Fibroblast of the aortic adventitia (primary cell): ENCODE measurements around the gene CACNA2D3. TPM values are rescaled to one million over a fixed set of nuclear protein-coding genes. Genes with fewer than 3 reads are reported as not detected.

Source experiments
- DNase-seq: peaks from one replicate; pipeline ENCODE4 v3.0.0-alpha.2; 2010; ENCODE audit warnings: low read depth
- H3K4me3 ChIP-seq: 2 replicates; pipeline ENCODE4 v1.5.1; 2011; ENCODE audit warnings: low read depth, mild to moderate bottlenecking, control low read depth, low read length, moderate library complexity
- CTCF ChIP-seq: IDR thresholded peaks from 2 replicates; pipeline ENCODE4 v1.5.1; 2011; ENCODE audit warnings: mild to moderate bottlenecking, low read length, control low read depth, inconsistent platforms; ENCODE audit not compliant: insufficient read depth
- total RNA-seq: library from RNA; depleted of rRNA; stranded (reverse); fragments of >200 nt; gene quantifications from 2 replicates; pipeline ENCODE4 v1.2.3, GENCODE V29; 2012; ENCODE audit warnings: low replicate concordance

Gene CACNA2D3
- total RNA-seq, 1 donor, result 0.45 TPM

GRCh38 chr3:54909191-54909590 is 786.8 kb downstream of the CACNA2D3 start:
- no peak for DNase-seq
- no peak for TF ChIP-seq CTCF
- H3K4me3 ChIP-seq, result no peak overlapping the region

- TF ChIP-seq CTCF, result no peak
- DNase-seq, result no peak
- H3K4me3 ChIP-seq, result no peak overlapping the region
Observed at GRCh38 chr3:54914180-54914579, 791.8 kb downstream of the CACNA2D3 start.

GRCh38 chr3:54915181-54915580 is 792.8 kb downstream of the CACNA2D3 start:
- TF ChIP-seq CTCF, result no peak
- no peak for DNase-seq
- H3K4me3 ChIP-seq, result no peak overlapping the region

DNA sequence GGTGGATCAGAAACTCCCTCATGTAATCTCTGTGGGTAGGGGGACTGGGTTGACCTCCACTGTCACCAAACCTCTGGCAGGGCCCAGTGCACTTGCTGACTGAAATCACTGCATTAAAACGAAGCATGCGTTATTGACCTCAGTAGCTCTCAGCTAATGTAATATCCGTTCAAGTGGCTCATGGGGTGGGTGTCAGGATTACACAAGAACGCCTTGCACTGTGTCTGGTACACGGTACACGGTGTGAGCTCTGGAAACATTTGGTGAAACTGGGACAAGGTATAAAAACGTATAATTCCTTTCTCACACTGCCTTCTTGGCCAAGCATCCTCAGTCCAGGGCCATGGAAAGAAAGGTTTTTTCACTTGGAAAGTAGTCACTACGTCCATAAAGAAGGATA is 793.6 kb downstream of the CACNA2D3 start:
- DNase-seq, result no peak
- TF ChIP-seq CTCF, result no peak
- H3K4me3 ChIP-seq, result no peak overlapping the region

GRCh38 chr3:54916732-54917131 is 794.4 kb downstream of the CACNA2D3 start:
- DNase-seq, result peak; percentile 11
- H3K4me3 ChIP-seq, result no peak overlapping the region
- no peak for TF ChIP-seq CTCF

GRCh38 chr3:54917174-54917573 is 794.8 kb downstream of the CACNA2D3 start:
- peak; percentile 57 for DNase-seq
- no peak overlapping the region for H3K4me3 ChIP-seq
- TF ChIP-seq CTCF, result no peak

GRCh38 chr3:54917862-54918261 is 795.5 kb downstream of the CACNA2D3 start:
- no peak for TF ChIP-seq CTCF
- DNase-seq, result no peak
- no peak overlapping the region for H3K4me3 ChIP-seq
